ENCODE measurements around the gene SPOCD1. TPM values are rescaled to one million over a fixed set of nuclear protein-coding genes. Genes with fewer than 3 reads are reported as not detected.

Gene SPOCD1
- total RNA-seq, 1 donor from 2014 or later, result 0.08 TPM

DNA sequence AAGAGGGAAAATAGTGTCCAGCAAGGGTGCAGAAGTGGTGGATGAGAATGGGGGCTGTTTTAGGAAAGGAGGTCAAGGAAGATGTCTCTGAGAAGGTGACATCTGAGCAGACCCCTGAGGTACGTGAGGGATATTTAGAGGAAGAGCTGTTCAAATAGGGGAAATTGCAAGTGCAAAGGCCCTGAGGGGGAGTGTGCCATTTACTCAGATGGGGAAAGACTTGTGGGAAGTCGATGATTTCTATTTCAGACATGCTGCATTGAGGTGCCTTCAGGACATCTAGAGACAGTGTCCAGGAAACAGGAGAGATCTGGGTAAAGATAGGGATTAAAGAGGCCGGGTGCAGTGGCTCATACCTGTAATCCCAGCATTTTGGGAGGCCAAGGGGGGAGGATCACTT, 41.3 kb downstream of the SPOCD1 start:
- no peak for DNase-seq (ENCODE audit: low spot score)

DNA sequence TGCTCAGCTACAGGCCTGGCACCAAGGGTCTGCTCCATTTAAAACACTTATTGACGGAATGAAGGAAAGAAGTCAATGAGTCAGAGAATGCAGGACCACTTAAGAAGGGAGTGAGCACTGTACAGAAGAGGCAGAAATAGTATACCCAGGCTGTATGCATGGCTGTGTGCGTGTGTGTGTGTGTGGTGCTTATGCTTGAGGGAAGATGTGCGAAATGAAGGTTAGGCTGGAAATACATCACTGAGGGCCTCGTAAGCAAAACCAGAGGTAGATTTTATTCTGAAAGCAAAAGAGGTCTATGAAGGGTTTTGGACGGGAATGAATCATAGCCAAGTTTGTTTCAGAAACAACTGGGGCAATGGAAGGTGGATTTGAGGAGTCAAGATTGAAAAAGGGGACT, 42.0 kb downstream of the SPOCD1 start:
- no peak for ATAC-seq
- DNase-seq (ENCODE audit: low spot score), result no peak

More for the DNA sequence above, 41.3 kb downstream of the SPOCD1 start:
- no peak for ATAC-seq

DNA sequence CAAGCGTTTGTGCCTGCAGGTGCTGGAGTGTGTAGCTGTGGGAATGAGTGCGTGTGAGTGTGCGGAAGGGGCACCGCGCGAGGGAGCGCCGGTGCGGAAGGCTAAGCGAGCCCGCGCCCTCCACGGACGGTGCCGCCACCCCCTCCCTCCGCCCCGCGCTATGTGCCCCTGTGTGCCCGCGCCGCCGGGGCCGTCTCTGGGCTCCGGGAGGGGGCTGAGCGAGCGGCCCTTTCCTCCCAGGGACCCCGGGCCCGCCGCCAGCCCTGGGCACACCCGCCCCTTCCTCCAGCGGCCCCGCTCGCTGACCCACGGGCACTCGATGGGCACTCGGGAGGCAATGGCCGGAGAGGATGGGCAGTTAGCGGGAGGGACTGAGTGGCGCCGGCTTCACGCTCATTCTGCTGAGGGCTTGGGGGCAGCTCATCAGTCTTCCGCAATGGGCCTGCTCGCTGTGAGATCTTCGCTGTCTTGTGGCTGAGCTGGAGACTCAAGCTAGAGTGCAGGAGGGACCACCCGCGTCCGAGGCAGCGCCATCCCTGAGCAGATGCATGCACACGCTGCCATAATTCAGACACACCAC, 43.1 kb downstream of the SPOCD1 start:
- DNase-seq (ENCODE audit: low spot score) (no peak), ATAC-seq (no peak)

GRCh38 chr1:31771891-31772668, 43.7 kb downstream of the SPOCD1 start:
- DNase-seq (ENCODE audit: low spot score), result no peak

DNA sequence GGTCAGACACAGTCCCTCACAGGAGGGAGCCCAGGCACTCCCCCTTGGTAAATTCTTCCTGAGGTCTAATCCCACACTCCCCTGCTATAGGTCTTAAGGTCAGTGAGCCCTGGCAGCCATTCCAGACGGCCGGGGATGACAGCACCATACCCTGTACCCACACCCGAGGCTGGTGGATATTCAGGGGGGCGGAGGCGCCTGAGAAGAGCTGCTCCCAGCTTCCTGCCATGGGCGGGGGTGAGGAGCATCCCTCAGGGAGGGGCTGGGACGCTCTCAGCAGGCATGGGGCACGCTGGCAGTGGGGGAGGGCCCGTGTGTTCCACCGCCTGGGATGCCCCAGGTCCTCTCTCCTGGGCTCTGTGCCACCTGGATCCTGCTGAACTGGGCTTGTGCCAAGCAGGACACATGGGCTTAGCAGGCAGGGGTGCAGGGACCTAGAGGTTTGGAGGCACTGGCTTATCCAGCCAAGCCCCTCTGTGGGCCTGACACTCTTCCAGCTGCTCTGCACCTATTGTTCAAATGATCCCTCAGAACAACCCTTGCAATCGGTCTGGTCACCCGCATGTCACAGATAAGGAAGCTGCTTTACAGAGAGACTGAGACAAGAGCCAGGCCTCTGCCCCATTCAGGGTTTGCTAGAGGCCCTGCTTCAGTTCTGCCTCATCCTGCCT, 46.0 kb downstream of the SPOCD1 start:
- ATAC-seq (peak; percentile 81), DNase-seq (ENCODE audit: low spot score) (peak; percentile 79)

More at GRCh38 chr1:31771891-31772668, 43.7 kb downstream of the SPOCD1 start:
- no peak for ATAC-seq

DNA sequence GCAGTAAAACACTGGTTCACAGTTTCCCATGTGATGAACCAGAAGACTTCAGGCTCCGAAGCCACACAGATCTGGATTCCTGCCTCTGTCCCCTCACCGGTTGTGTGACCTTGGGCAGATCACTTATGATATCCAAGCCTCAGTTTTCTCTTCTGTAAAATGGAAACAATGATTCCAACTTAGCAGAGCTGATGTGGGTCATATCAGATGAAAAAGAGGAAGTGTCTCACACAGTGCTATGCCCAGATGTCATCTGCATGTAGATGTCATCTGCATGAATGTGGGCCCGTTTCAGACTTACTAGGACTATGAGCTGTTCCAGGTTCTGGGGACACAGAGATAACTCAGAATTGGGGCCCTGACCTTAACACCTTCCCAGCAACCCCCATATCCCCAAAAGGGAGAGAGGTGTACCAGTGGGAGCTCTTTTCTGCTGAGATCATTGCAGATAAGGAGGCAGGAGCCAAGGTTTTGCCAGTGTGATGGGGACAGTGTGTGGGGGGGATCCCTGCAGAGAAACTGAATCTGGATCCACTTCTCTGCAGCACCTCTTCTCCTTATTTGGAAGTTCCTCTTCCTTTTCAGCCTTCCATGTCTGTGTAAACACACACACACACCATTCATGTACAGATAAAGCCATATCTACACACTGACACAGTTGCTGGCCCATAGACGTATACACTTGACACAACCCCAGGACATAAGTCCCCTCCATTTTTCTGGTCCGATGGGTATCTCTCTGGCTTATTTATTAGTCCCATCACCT, 46.7 kb downstream of the SPOCD1 start:
- ATAC-seq (no peak), DNase-seq (ENCODE audit: low spot score) (no peak)

DNA sequence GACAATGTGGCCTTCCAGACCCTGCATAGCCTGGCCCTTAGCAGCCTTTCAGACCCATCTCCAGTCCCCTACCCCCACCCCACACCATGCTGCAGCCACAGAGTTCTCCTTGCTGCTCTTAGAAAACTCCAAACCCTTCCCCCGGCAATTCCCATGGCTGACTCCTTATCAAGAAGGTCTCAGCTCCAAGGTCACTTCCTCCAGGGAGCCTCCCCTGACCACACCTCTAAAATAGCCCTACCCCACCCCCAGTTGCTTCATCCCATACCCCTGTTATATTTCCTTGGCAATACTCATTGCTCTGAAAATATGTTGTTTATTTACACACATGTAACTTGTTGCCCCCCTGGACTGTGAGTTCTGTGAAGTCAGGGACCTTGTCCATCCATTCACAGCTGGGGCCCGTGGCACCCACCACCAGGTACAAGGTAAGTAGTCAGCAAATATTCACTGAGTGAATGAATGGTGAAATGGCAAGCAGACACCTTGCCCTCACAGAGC, 47.4 kb downstream of the SPOCD1 start:
- no peak for ATAC-seq
- no peak for DNase-seq (ENCODE audit: low spot score)

- no peak for DNase-seq (ENCODE audit: low spot score)
- no peak for ATAC-seq
These were observed 48.6 kb downstream of the SPOCD1 start for GRCh38 chr1:31767225-31767624.

DNA sequence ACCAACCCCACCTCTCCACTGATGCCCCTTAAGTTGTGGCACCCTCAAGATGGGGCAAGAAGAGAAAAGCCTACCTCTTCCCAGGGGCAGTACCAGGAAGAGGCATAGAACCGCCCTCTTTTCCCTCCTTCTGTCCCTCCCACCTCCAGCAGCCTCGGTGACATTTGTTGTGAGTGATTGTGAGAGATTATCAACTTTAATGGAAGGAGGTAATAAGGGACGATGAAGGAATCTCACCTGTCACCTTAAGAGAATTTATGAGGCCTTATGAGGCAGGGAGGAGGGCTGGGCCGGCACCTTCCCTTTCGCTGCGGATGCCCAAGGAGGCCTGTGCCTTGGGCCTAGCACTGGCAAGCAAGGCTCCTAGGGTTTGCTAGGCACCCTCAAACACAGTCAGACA, 50.3 kb downstream of the SPOCD1 start:
- no peak for DNase-seq (ENCODE audit: low spot score)
- ATAC-seq, result no peak

DNA sequence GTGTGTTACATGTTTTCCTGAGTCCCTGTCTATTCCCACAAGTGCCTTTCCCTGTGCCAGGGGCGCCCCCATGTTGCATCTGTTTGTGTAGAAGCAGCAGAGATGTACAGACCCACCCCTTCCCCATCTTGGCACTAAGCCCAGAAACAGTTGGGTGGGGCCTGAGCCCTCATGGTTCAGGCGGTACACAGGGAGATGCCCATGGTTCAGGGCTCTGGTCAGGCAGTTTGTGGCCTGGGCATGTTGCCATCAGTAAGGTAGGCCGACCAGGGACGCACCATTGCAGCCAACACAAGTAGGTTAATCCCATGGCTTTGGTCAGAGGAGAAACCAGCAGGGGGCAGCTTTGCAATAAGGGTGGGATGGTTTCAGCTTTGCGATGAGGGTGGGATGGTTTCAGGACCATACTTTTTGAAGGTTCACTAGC, 50.8 kb downstream of the SPOCD1 start:
- DNase-seq (ENCODE audit: low spot score) (no peak), ATAC-seq (peak; percentile 36)

- peak; percentile 48 for ATAC-seq
- DNase-seq (ENCODE audit: low spot score), result no peak
These were observed 51.3 kb downstream of the SPOCD1 start, which contains the start of gene ADGRB2 for GRCh38 chr1:31764312-31765040. ADGRB2 (minus strand) TSS chr1:31764340; CDS start chr1:31757221, 7,119 bp downstream.

- no peak for DNase-seq (ENCODE audit: low spot score)
- peak; percentile 17 for ATAC-seq
These were observed 52.0 kb downstream of the SPOCD1 start for GRCh38 chr1:31763671-31764311.

DNA sequence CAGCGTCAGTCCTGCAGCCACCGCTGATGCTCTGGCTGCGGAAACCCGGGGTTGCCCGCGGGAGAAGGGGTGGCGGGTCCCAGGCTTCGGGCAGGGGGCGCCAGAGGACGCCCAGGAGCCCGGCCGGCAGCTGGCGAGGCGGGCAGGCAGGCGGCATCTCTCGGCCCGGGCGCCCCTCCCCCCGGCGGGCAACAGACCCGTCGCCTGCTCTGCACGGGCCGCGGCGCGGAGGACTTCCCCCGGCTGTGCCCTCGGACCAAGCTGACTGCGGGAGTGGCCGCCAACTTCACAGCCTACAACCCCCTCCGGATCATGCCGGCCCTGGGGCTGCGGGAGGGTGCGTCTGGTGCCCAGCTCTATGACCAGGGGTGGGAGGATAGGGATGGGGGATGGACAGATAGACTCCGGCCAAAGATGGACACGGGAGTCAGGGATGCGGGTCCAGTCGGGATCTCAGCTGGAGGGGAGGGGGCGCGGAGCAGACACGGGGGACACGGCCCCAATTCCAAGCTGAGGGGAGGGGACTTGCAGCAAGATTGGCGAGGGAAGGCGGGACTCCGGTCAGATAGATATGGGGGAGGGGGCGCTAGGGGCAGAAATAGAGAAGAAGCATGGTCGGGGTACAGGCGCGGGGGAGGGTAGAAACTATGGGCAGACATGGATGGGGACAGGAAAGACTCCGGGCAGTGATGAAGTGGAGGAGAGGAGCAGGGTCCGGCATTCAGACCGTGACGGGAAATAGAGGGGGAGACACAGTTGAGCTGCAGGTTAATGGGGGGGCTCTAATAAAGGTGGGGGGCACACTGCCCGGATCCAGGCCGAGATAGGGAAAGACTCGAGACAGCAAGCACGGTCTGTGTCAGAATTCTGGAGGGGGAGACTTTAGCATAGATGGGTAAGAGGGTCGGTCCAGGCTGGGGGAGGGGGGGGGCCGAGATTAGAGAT, 52.8 kb downstream of the SPOCD1 start:
- no peak for DNase-seq (ENCODE audit: low spot score)
- peak; percentile 58 for ATAC-seq

GRCh38 chr1:31762323-31762722, 53.5 kb downstream of the SPOCD1 start:
- DNase-seq (ENCODE audit: low spot score), result no peak
- ATAC-seq, result no peak

- DNase-seq (ENCODE audit: low spot score), result no peak
- no peak for ATAC-seq
These were observed 53.9 kb downstream of the SPOCD1 start for GRCh38 chr1:31761883-31762282.

DNA sequence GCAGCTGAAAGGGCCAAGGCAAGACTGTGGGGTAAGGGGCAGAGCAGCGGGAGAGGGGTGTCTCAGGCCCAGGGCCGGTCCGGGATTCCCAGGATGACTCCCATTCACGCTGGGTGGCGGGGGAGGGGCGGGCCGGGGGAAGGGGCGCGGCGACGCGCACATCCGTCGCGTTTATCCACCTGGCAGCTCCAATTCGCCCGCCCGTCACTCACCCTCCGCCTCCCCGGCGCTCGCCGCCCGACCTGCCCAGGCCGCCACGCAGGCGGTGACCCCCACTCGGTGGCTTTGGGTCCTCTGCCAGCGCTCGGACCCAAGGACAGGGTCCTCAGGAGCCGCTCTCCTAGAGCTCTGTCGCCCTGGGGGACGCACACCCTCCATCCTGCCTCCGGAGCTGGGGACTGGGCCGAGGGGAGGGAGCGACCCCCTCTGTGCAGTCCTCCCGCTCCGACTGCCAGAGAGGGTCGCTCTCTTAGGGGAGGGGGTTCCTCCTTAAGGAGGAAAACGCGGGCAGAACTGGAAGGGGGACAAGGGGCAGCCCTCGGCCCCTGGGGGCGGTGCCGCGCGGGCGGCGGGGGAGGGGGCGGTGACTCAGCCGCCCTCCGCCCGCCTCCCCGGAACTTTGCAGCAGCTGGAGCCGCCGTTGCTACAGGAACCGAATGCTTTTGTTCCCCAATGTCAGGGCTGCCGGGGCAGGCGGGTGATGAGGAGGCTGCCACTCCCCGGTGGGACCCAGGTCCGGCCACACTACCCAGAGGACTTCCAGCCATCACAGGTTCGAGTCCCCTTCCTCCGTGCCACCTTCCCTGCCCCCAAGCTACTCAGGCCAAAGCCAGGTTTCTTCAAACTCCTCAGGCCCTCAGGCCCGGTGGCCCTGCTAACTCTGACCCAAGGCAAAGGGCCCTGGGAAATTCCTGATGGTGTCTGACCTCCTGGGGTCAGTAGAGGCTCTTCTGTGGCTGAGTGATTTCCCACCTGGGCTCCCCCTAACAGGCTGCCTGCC, 55.1 kb downstream of the SPOCD1 start:
- DNase-seq (ENCODE audit: low spot score), result no peak
- no peak for ATAC-seq

- ATAC-seq (no peak), DNase-seq (ENCODE audit: low spot score) (no peak)
These were observed 56.4 kb downstream of the SPOCD1 start for GRCh38 chr1:31759298-31760023.

All from left lobe of liver (tissue), 2 donors.